ENCODE data around the gene MYCBP.

MYCBP gene

GRCh38 chr1:38814444-38814983, 58.6 kb downstream of the MYCBP start:
- H3K27me3 ChIP-seq: peaks cover 73% of the 10 kb centered on the region
- no peak overlapping the region for H3K27ac ChIP-seq
- no peak overlapping the region for H3K4me3 ChIP-seq (ENCODE audit: low read depth in 1 of 2, low read length in 1 of 2)
- H3K9me3 ChIP-seq: no peaks in the 10 kb centered on the region
- TF ChIP-seq, protein P1, sequence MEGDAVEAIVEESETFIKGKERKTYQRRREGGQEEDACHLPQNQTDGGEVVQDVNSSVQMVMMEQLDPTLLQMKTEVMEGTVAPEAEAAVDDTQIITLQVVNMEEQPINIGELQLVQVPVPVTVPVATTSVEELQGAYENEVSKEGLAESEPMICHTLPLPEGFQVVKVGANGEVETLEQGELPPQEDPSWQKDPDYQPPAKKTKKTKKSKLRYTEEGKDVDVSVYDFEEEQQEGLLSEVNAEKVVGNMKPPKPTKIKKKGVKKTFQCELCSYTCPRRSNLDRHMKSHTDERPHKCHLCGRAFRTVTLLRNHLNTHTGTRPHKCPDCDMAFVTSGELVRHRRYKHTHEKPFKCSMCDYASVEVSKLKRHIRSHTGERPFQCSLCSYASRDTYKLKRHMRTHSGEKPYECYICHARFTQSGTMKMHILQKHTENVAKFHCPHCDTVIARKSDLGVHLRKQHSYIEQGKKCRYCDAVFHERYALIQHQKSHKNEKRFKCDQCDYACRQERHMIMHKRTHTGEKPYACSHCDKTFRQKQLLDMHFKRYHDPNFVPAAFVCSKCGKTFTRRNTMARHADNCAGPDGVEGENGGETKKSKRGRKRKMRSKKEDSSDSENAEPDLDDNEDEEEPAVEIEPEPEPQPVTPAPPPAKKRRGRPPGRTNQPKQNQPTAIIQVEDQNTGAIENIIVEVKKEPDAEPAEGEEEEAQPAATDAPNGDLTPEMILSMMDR (IDR thresholded peaks at IDR 0.05): no peak
- H3K4me1 ChIP-seq (ENCODE audit: control insufficient read depth in 1 of 2, insufficient read depth in 1 of 2, low read depth in 1 of 2, low read length in 1 of 2): peaks cover 15 to 24% of the 10 kb centered on the region in 2 experiments
- H3K36me3 ChIP-seq: no peaks in the 10 kb centered on the region

DNA sequence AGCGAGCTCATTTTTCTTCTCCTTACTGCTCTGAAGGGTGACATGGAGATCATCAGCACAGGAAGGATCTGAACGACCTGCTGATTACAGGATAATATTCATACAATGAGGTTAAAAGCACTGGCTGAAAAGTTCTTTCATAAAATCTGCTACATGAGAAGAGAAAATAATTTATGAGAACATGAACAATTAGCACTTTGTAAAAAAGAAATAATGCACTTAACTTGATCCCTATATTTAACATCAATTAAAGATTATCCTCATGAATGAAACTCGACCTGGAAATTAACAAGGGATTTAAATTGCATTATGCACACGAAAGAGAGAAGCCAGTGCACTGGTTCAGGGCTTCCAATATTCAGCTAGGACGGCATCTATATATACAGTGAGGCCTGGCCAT, 60.2 kb downstream of the MYCBP start:
- Histone ChIP-seq H3K36me3 (no peaks in the 10 kb centered on the region), H3K4me3 (ENCODE audit: low read depth in 1 of 2, low read length in 1 of 2) (no peak overlapping the region), H3K27ac (no peak overlapping the region), H3K4me1 (ENCODE audit: control insufficient read depth in 1 of 2, insufficient read depth in 1 of 2, low read depth in 1 of 2, low read length in 1 of 2) (peaks cover 5 to 13% of the 10 kb centered on the region in 2 experiments), H3K9me3 (no peaks in the 10 kb centered on the region), H3K27me3 (peaks cover 84% of the 10 kb centered on the region)
- TF ChIP-seq, protein P1 (IDR thresholded peaks at IDR 0.05): no peak

Measured in neutrophil (primary cell).